ENCODE results near the gene TLX3.

Gene TLX3

GRCh38 chr5:171317230-171317629 is 8.2 kb downstream of the TLX3 start:
- no peak for TF ChIP-seq CTCF (IDR thresholded peaks at IDR 0.05; ENCODE audit: low read depth, low read length)

GRCh38 chr5:171318026-171318425 is 9.0 kb downstream of the TLX3 start:
- H3K4me3 ChIP-seq (ENCODE audit: low read depth, low read length), result no peak overlapping the region
- TF ChIP-seq CTCF (IDR thresholded peaks at IDR 0.05; ENCODE audit: low read depth, low read length), result no peak

More at GRCh38 chr5:171317230-171317629, 8.2 kb downstream of the TLX3 start:
- H3K4me3 ChIP-seq (ENCODE audit: low read depth, low read length), result no peak overlapping the region

DNA sequence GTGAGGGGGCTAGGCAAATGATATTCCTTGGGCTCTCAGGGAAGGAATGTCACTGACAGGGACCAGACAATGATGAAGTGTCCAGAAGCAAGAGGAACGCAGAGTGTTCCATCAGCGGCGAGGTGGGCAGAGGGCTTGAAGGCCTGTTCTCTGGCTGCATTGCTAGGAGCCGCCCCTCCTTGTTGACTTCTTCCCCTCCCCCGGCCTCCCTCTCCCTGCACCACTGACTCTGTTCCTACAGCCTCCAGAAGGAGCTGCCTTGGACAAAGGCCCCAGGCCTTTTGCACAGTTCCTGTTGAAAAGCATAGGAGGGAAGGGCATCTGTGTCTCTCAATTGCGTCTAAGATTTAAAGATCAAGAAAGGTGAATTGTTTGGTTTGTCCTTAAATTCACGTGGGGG is 12.4 kb downstream of the TLX3 start:
- H3K4me3 ChIP-seq (ENCODE audit: low read depth, low read length), result no peak overlapping the region
- no peak for TF ChIP-seq CTCF (IDR thresholded peaks at IDR 0.05; ENCODE audit: low read depth, low read length)

DNA sequence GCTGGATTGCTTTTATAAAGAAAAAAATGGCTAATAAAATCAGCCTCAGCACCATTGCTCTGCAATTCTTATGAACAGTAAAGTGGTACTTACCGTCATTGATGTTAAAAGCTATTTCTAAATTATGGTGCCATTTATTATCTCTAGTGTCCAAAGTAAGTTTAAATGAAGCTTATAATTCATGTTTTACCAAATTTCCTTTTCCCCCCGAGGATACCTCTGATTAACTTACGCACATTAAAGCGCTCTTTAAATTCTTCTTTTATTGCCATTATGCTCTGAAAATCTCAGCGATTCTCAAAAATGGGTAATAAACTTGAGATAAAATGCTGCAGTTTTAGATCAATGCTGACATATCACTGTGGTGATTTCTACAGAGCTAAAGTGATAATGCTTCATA is 13.5 kb downstream of the TLX3 start:
- H3K4me3 ChIP-seq (ENCODE audit: low read depth, low read length), result no peak overlapping the region
- TF ChIP-seq CTCF (IDR thresholded peaks at IDR 0.05; ENCODE audit: low read depth, low read length), result no peak

DNA sequence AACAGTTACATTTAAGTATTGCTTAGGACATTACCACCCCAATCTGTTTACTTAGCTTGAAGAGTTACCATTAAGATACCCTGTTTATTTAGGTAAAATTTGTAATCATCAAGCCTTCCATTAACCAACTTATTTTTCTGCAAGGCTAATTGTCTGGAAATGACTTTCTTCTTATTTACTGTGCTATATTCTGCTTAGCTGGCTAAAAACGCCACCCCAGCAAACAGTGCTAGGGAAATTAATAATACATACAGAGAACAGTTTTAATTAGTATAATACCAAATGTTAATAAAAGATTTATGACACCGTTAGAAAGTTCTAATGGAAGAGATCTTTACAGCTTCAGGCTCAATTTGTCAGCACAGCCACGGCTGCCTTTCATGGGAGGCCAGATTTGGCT is 14.0 kb downstream of the TLX3 start:
- no peak for TF ChIP-seq CTCF (IDR thresholded peaks at IDR 0.05; ENCODE audit: low read depth, low read length)
- H3K4me3 ChIP-seq (ENCODE audit: low read depth, low read length), result no peak overlapping the region

- H3K4me3 ChIP-seq (ENCODE audit: low read depth, low read length), result no peak overlapping the region
- no peak for TF ChIP-seq CTCF (IDR thresholded peaks at IDR 0.05; ENCODE audit: low read depth, low read length)
These were observed 15.0 kb downstream of the TLX3 start for GRCh38 chr5:171323806-171324632.

DNA sequence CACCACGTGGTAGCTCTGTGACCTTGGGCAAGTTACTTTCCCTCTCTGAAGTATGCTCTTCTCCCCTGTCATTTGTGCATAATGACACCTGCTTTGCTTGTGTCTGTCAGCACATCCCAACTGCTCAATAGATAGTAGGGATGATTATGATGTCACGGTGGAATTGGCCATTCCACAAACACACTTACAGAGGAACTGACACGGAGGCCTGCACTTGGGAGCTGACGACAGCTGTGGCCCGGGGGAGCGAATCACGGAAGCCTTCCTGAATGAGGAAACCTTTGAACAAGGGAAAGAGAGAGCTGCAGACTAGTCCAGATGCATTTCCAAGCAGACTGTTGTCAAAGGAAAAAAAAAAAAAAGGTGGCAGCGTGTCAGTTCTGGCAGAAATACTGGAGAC is 21.0 kb downstream of the TLX3 start:
- no peak for TF ChIP-seq CTCF (IDR thresholded peaks at IDR 0.05; ENCODE audit: low read depth, low read length)
- H3K4me3 ChIP-seq (ENCODE audit: low read depth, low read length), result no peak overlapping the region
